Ishikawa (cell line): ENCODE data around the gene CKLF.

ENCODE experiments used
- CEBPB ChIP-seq: IDR thresholded peaks from 2 replicates; pipeline ENCODE4 v1.6.1; 2012
- CREB1 ChIP-seq: IDR thresholded peaks from 2 replicates; pipeline ENCODE4 v1.6.1; 2012; ENCODE audit warnings: low read depth
- EGR1 ChIP-seq: IDR thresholded peaks from 2 replicates; pipeline ENCODE4 v1.6.1; 2012
- EP300 ChIP-seq: IDR thresholded peaks from 2 replicates; pipeline ENCODE4 v1.6.1; 2012; ENCODE audit warnings: borderline replicate concordance
- FOXM1 ChIP-seq: IDR thresholded peaks from 2 replicates; pipeline ENCODE4 v1.6.1; 2012; ENCODE audit warnings: low read depth, borderline replicate concordance
- NFIC ChIP-seq: IDR thresholded peaks from 2 replicates; pipeline ENCODE4 v1.6.1; 2012
- RAD21 ChIP-seq: IDR thresholded peaks from 2 replicates; pipeline ENCODE4 v1.6.1; 2012; ENCODE audit warnings: low read depth
- REST ChIP-seq: IDR thresholded peaks from 2 replicates; pipeline ENCODE4 v1.6.1; 2012; ENCODE audit warnings: low read depth, mild to moderate bottlenecking
- TAF1 ChIP-seq: IDR thresholded peaks from 2 replicates; pipeline ENCODE4 v1.6.1; 2012; ENCODE audit warnings: low read depth, mild to moderate bottlenecking
- TCF12 ChIP-seq: IDR thresholded peaks from 2 replicates; pipeline ENCODE4 v1.6.1; 2012; ENCODE audit warnings: low read depth
- TEAD4 ChIP-seq: IDR thresholded peaks from 2 replicates; pipeline ENCODE4 v1.6.1; 2012
- YY1 ChIP-seq: IDR thresholded peaks from 2 replicates; pipeline ENCODE4 v1.6.1; 2012; ENCODE audit warnings: low read depth

DNA sequence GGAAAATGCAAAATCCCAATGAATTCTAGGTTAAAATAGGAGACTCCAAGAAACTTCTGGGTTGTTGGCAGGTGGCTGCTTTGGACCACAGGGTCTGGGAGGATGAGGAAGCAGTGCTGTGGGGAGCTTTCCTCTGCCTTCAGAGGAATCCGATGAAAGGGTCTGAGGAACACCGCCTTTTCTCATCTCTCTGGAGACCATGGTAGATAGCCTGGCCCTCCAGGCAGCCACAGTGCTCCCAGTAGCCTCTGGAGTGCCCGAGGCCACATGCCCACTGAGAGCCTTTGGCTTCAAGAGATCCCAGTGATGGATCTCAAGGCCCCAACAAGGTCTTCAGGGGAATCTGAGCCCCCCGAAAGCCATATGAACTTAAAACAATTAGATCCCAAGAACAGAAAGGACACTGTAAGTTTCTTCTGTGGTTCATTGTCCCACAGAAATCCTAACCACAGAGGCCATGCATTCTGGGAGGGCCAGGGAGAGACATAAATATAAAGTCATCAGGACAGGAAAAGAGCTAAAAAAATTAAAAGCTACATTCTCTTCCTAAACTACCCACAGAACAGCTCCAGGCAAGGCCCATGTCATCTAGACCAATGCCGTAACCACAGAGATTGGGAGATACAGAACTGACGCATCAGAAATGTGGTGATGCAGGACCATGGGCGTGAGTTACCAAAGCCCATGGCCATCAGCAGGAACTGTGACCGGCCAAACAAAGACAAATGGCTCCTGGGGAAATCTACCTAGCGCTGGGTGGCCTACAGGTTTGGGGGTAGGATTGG, 26.8 kb upstream of the CKLF start:
- TF ChIP-seq NFIC (no peak), TAF1 (no peak), RAD21 (no peak), CREB1 (no peak), EGR1 (no peak), FOXM1 (no peak), CEBPB (no peak), TEAD4 (no peak), YY1 (no peak), TCF12 (no peak), EP300 (no peak), REST (no peak)
